CD4-positive, alpha-beta T cell treated with Interleukin-2 at 100 ng/mL for 4 hours (primary cell): Measurements from ENCODE around the gene STAC3.

Experiments
- DNase-seq: peaks from one replicate; pipeline ENCODE4 v3.0.0-alpha.2; 2020; ENCODE audit warnings: low spot score

The STAC3 gene

DNA sequence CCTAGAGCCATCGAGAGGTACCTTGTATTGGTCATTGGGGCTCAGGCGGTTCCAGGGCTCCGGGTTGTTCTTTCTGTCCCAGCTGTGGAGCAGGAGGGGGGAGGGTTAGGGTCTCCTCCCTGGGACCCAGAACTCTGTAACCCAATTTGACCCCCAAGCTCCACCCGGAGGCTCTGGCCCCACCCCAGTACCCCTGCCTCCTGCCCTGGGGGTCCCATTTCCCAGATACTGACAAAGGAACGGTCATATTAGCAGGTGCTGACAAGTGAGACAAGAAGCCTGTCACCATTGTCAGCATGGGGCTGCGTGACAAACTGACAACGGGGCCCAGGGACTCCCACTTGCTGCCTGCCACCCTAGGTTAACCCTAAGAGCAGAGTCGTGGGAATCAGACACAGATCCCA lies 15.3 kb downstream of the STAC3 start:
- no peak for DNase-seq

GRCh38 chr12:57235017-57235727 lies 15.8 kb downstream of the STAC3 start:
- DNase-seq, result no peak

DNA sequence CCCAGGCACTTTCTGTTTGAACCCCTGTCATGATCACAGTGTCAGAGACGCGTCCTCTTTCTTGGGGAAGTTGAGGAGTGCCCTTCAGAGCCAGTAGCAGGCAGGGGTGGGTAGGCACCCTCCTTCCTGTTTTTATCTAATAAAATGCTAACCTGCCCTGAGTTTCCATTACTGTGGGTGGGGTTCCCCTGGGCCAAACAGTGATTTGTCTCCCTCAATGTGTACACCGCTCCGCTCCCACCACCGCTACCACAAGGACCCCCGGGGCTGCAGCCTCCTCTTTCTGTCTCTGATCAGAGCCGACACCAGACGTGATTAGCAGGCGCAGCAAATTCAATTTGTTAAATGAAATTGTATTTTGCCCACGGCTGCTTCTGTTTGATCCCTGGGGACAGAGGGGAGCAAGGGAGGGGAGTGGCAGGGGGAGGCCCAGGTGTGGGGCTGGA lies 16.4 kb downstream of the STAC3 start:
- no peak for DNase-seq

GRCh38 chr12:57234233-57234570 lies 16.8 kb downstream of the STAC3 start:
- no peak for DNase-seq

- no peak for DNase-seq
Measured at GRCh38 chr12:57233357-57234232, 17.4 kb downstream of the STAC3 start.

GRCh38 chr12:57232156-57232756 lies 18.7 kb downstream of the STAC3 start:
- DNase-seq, result no peak

- no peak for DNase-seq
Measured at GRCh38 chr12:57231276-57232021, 19.5 kb downstream of the STAC3 start.

DNA sequence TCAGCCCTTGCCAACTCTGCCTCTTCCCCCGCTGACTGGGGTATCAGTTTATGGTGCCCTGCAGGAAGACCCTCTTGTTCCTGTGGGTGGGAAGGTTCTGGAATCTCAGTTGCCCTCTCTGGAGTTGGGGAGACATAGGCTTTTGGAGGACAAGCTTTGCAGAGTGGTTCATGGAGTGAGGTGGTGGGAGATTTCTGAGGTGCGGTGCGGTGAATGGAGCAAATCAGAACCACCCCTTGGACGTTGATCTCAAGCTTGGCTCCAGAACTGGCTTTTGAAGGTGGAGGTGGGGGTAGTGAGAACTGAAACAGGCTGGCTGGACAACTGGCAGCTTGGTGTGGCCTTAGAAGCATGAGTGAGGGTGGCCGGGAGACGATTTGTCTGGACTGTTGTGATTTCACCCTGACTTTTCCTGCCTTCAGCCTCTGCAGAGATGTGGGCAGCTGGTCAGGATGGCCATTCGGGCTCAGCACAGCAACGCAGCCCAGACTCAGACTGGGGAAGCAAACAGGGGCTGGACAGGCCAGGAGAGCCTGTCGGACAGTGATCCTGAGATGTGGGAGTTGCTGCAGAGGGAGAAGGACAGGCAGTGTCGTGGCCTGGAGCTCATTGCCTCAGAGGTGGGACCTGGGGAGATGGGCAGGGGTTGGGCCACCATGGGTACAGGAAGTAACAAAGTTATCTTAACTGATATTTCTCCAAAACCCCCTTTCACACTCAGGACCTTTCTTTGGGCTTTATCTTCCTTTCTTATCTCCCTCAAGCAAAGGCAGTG lies 20.4 kb downstream of the STAC3 start:
- no peak for DNase-seq

DNA sequence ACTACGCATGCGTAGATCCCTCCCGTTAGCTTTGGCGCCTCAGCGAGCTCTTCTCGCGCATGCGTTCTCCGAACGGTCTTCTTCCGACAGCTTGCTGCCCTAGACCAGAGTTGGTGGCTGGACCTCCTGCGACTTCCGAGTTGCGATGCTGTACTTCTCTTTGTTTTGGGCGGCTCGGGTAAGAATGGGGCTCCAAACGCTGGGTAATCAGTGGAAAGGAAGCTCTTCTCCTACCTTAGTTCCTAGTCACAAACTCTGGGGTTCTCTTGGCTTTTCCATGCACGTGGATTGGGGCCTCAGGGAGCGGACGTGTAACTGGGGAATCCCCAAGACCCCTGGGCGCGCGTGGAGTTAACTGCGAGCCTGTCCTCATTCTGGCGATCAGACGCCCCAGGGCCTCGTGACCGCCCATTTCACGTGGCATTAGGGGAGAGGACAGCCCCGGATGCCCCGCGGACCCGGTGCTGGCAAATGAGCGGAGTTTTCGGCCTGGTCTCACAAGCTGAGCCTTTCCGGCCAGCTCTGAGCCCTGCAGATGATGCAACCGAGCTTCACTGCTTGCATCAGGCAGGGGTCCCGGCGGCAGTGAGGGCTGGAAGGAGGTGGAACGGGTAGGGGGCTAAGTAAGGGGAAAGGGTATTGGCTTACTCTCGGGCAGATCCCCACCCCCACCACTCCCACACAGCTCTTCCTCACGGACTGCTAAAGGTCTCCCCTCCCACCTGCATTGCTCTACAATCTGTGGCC lies 21.2 kb downstream of the STAC3 start, which contains the start of gene SHMT2:
Gene SHMT2 (plus strand): TSS at position 78 of the 747 bp plus-strand sequence. CDS start 68 bp downstream, at position 146.
- peak; percentile 95 for DNase-seq

DNA sequence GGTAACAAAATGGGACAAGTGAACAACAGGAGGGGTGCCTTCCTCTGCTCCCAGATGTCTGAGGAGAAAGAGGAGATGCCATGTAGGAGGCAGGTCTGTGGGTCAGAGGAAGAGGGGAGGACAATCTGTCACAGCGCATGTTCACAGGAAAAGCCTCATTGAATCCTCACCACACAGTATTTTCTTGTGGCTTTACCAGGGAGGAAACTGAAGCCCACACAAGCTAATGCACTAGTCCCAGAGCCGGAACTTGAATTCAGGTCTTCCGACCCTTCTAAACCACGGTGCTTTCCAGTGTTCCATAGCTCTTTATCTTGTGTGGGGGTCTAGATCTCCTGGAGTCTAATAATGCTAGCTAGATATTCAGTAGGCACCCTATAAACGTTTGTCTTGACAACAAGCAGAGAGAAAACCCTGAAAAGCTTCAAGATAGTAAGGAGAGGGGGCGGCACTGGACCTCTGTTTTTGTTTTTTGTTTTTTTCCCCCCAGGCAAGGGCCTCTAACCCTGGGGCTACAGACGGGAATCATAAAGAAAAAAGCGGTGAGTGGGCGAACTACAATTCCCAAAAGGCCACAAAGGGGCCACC lies 21.8 kb downstream of the STAC3 start:
- peak; percentile 33 for DNase-seq

DNA sequence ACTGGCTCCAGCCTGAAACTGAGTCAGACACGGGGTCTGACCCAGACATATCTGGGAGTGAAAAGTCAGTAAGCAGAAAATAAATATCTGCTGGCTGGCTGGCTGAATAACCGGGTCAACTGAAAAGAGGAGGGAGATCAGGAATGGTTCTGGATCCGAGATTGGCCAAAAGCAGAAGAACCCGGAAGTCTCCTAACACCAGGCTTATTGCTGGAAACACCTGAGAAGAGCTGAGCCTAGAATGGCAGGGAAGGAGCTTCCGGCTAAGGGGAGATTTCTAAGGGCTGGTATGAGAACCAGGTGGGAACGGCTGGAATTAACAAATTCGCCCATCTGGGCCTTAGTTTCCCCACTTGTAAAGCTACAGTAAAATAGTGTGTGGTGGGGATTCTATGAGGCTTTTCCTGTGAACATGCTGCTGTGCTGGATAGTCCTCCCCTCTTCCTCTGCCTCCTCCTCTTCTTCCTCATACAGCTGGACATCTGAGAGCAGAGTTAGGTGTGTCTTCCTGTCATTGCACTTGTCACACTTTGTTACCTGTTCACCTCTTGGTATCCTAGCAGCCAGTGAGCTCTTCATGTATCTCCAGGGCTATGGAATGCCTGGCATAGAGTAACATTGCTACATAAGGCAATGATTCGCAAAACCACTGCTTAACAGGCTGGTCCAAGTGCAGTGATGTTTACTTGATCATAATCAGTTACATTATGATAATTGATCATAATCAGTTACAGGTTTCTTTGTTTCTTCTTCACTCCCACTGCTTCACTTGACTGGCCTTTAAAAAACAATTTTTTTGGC lies 23.5 kb downstream of the STAC3 start:
- DNase-seq, result no peak

DNA sequence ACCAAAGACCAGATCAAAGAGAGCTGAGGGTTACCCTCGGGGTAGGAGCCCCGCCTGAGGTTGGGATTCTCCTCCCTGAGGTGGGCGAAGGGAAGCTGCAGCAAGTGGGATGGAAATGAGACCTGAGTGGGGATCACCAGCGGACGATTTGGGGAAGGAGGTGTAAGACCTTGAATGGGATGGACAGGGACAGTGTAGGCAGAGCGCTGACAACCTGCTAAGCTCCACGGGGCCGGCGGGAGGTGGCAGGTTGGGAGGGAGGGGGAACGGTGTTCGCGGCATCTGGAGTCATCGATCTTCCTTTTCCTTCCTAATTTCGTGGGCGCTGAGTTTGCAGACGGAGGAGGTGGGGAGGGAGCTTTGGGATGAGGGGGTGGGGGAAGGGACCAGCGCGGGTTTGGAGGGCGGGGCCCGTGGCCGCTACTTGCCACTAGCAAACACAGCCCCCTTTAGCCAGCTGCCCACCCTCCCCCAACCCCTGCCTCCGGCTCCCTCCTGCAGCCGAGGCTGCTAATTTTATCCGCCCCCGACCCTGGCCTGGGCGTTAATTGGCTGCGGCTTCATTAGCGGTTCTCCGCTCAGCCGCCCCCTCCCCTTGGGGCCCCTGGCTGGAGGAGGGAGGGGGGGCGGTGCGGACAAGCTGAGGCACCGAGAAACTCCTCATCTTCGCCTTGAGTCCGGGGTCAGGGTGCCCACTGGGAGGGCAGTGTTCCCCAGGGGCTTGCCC lies 24.2 kb downstream of the STAC3 start:
- DNase-seq, result no peak

DNA sequence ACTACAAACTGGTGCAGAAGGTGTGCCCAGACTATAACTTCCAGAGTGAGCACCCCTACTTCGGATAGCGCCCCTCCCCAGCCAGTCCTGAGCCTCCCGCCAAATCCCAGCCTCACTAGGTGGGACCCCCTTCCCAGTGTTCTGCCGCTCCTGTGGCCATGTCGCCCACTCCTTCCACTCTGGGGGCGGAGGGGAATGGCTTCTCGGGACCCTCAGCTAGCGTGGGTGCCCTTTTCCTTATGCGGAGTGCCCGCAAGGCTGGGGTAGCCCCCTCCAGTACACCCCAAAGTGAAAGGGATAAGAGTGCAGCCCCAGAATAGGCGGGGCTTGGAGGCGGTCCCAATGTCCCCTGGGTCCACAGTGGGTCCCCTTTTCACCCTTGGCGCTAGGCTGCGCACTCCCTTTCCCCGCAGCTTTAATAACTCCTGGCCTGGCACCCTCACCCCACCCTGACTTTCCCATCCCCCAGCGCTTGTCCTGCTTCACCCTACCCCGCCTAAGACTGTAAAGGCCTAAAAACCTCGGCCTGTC lies 25.2 kb downstream of the STAC3 start:
- DNase-seq, result no peak

- peak; percentile 43 for DNase-seq
Measured at GRCh38 chr12:57224973-57225679, 25.9 kb downstream of the STAC3 start.

GRCh38 chr12:57224278-57224972 lies 26.6 kb downstream of the STAC3 start:
- no peak for DNase-seq

- peak; percentile 68 for DNase-seq
Measured at GRCh38 chr12:57223191-57224165, 27.5 kb downstream of the STAC3 start.
